Measurements from ENCODE around the gene PITPNM2. TPM values are rescaled to one million over a fixed set of nuclear protein-coding genes. Genes with fewer than 3 reads are reported as not detected.

The PITPNM2 gene
- total RNA-seq, 1 donor from 2014 or later = 23.1 TPM

Other genes with a start within 250 kb of the PITPNM2 start
- 2.2 TPM for gene ABCB9, start 184.6 kb downstream of the PITPNM2 start, total RNA-seq
- gene OGFOD2, start 175.8 kb downstream of the PITPNM2 start, total RNA-seq = 8.6 TPM
- 132 TPM for gene ARL6IP4, start 170.4 kb downstream of the PITPNM2 start, total RNA-seq
- 12.8 TPM for gene MPHOSPH9, start 82.1 kb upstream of the PITPNM2 start, total RNA-seq
- 5.4 TPM for gene MTRFR, start 82.3 kb upstream of the PITPNM2 start, total RNA-seq
- gene CDK2AP1, start 120.8 kb upstream of the PITPNM2 start, total RNA-seq = 105 TPM
- gene SBNO1, start 213.8 kb upstream of the PITPNM2 start, total RNA-seq = 28.5 TPM
- gene KMT5A, start 233.0 kb upstream of the PITPNM2 start, total RNA-seq = 39.9 TPM